WTC11 (cell line): ENCODE results near the gene PCGF1. TPM values are rescaled to one million over a fixed set of nuclear protein-coding genes. Genes with fewer than 3 reads are reported as not detected.
A peak's percentile ranks its signal among the peaks of the same experiment; 100 is the strongest.

Source experiments
- ATAC-seq: fragments of 200-7000 bp; cut with Tn5 transposase; 2 replicates; pipeline ENCODE4 v1.10.0; 2021; ENCODE audit warnings: mild to moderate bottlenecking, moderate library complexity
- CTCF ChIA-PET: fragments of 300-600 bp; sonication (Branson Sonifier 250); formaldehyde crosslinking; loops from one replicate; lab custom pipeline; 2021; ENCODE audit warnings: antibody characterized with exemption; lab: Charles Lee
- POLR2A ChIA-PET: fragments of 350-600 bp; sonication (Branson Sonifier 250); formaldehyde crosslinking; loops from one replicate; lab custom pipeline; 2021; ENCODE audit warnings: antibody characterized with exemption; lab: Charles Lee
- DNase-seq: peaks from one replicate; pipeline ENCODE4 v3.0.0; 2021; ENCODE audit warnings: low spot score
- H3K27ac Mint-ChIP-seq: 2 replicates; pipeline ENCODE4 v1.8.0; 2021; ENCODE audit warnings: mixed read lengths
- H3K27me3 Mint-ChIP-seq: 2 replicates; pipeline ENCODE4 v1.8.0; 2021; ENCODE audit warnings: low read depth, mild to moderate bottlenecking, moderate library complexity, mixed read lengths
- H3K36me3 Mint-ChIP-seq: 2 replicates; pipeline ENCODE4 v1.8.0; 2021; ENCODE audit warnings: mixed read lengths
- H3K4me1 Mint-ChIP-seq: 2 replicates; pipeline ENCODE4 v1.8.0; 2022; ENCODE audit warnings: mixed read lengths
- H3K4me3 Mint-ChIP-seq: 2 replicates; pipeline ENCODE4 v1.8.0; 2021; ENCODE audit warnings: mild to moderate bottlenecking, moderate library complexity, mixed read lengths
- H3K9me3 Mint-ChIP-seq: 2 replicates; pipeline ENCODE4 v1.8.0; 2021; ENCODE audit warnings: mixed read lengths
- ATF1 ChIP-seq: sonication (generic); formaldehyde crosslinking; IDR thresholded peaks from 2 replicates; pipeline ENCODE4 v1.8.1; 2023; ENCODE audit warnings: mild to moderate bottlenecking, moderate library complexity, missing genetic modification reagents
- CREB1 ChIP-seq: sonication (generic); formaldehyde crosslinking; IDR thresholded peaks from 2 replicates; pipeline ENCODE4 v1.8.0; 2023; ENCODE audit warnings: mild to moderate bottlenecking, missing genetic modification reagents
- CREM ChIP-seq: sonication (generic); formaldehyde crosslinking; IDR thresholded peaks from 2 replicates; pipeline ENCODE4 v1.8.1; 2022; ENCODE audit warnings: mild to moderate bottlenecking, missing genetic modification reagents, moderate library complexity
- ELF4 ChIP-seq: sonication (generic); formaldehyde crosslinking; IDR thresholded peaks from 2 replicates; pipeline ENCODE4 v1.8.1; 2022; ENCODE audit warnings: low read depth, mild to moderate bottlenecking, moderate library complexity, missing genetic modification reagents
- ESRRA ChIP-seq: sonication (generic); formaldehyde crosslinking; IDR thresholded peaks from 2 replicates; pipeline ENCODE4 v1.8.1; 2022; ENCODE audit warnings: mild to moderate bottlenecking, missing genetic modification reagents, borderline replicate concordance
- GABPB1 ChIP-seq: sonication (generic); formaldehyde crosslinking; IDR thresholded peaks from 2 replicates; pipeline ENCODE4 v1.8.1; 2023; ENCODE audit warnings: mild to moderate bottlenecking, missing genetic modification reagents
- JAZF1 ChIP-seq: fragments of 250-450 bp; sonication (Bioruptor Pico); IDR thresholded peaks from 2 replicates; pipeline ENCODE4 v1.9.0; 2021; ENCODE audit warnings: moderate library complexity, mild to moderate bottlenecking, inconsistent platforms
- JUN ChIP-seq: sonication (generic); formaldehyde crosslinking; IDR thresholded peaks from 2 replicates; pipeline ENCODE4 v1.8.0; 2023; ENCODE audit warnings: mild to moderate bottlenecking, missing genetic modification reagents
- NFATC4 ChIP-seq: fragments of 250-450 bp; sonication (Bioruptor Pico); IDR thresholded peaks from 2 replicates; pipeline ENCODE4 v1.9.0; 2021; ENCODE audit warnings: mild to moderate bottlenecking
- NR1H2 ChIP-seq: sonication (generic); formaldehyde crosslinking; IDR thresholded peaks from 2 replicates; pipeline ENCODE4 v1.9.0; 2021; ENCODE audit warnings: mild to moderate bottlenecking, moderate library complexity, missing genetic modification reagents
- NR2C2 ChIP-seq: sonication (generic); formaldehyde crosslinking; IDR thresholded peaks from 2 replicates; pipeline ENCODE4 v1.8.0; 2022; ENCODE audit warnings: mild to moderate bottlenecking, missing genetic modification reagents
- NR3C1 ChIP-seq: sonication (generic); formaldehyde crosslinking; conservative IDR thresholded peaks from 2 replicates; pipeline ENCODE4 v1.8.1; 2023; ENCODE audit warnings: low read depth, mild to moderate bottlenecking, missing genetic modification reagents
- RELA ChIP-seq: sonication (generic); formaldehyde crosslinking; IDR thresholded peaks from 2 replicates; pipeline ENCODE4 v1.8.1; 2022; ENCODE audit warnings: missing genetic modification reagents, mild to moderate bottlenecking, borderline replicate concordance
- SP1 ChIP-seq: sonication (generic); formaldehyde crosslinking; conservative IDR thresholded peaks from 2 replicates; pipeline ENCODE4 v1.8.1; 2022; ENCODE audit warnings: missing genetic modification reagents
- TEAD4 ChIP-seq: sonication (generic); formaldehyde crosslinking; IDR thresholded peaks from 2 replicates; pipeline ENCODE4 v1.8.0; 2022; ENCODE audit warnings: mild to moderate bottlenecking, missing genetic modification reagents
- TP53 ChIP-seq: sonication (generic); formaldehyde crosslinking; IDR thresholded peaks from 2 replicates; pipeline ENCODE4 v1.8.1; 2023; ENCODE audit warnings: mild to moderate bottlenecking, missing genetic modification reagents
- ZNF219 ChIP-seq: sonication (generic); formaldehyde crosslinking; IDR thresholded peaks from 2 replicates; pipeline ENCODE4 v1.8.0; 2023; ENCODE audit warnings: missing genetic modification reagents, mild to moderate bottlenecking, borderline replicate concordance
- ZNF416 ChIP-seq: fragments of 250-450 bp; sonication (Bioruptor Pico); IDR thresholded peaks from 2 replicates; pipeline ENCODE4 v1.9.0; 2021; ENCODE audit warnings: mild to moderate bottlenecking, inconsistent platforms
- total RNA-seq: library from RNA; stranded (reverse); gene quantifications from 3 replicates; pipeline ENCODE4 v1.2.3, GENCODE V29; 2021
- TF ChIP-seq, protein P1 (sequence below): fragments of 250-450 bp; sonication (Bioruptor Pico); conservative IDR thresholded peaks from 2 replicates; pipeline ENCODE4 v1.9.0; 2021; ENCODE audit warnings: mild to moderate bottlenecking
- TF ChIP-seq, protein P2 (sequence below): sonication (generic); formaldehyde crosslinking; IDR thresholded peaks from 2 replicates; pipeline ENCODE4 v1.8.1; 2023; ENCODE audit warnings: mild to moderate bottlenecking, moderate library complexity, missing genetic modification reagents
- TF ChIP-seq, protein P3 (sequence below): sonication (generic); formaldehyde crosslinking; IDR thresholded peaks from 2 replicates; pipeline ENCODE4 v1.8.1; 2022; ENCODE audit warnings: mild to moderate bottlenecking, moderate library complexity, missing genetic modification reagents

The PCGF1 gene
- total RNA-seq, 1 experiment from 2014 or later: 15.7 TPM

- Mint-ChIP-seq H3K4me1 (peaks cover 18% of the 10 kb centered on the region), H3K27me3 (0 out of 2 replicates have a peak, but pooled peaks cover 3% of the 10 kb centered on the region), H3K9me3 (no peaks in the 10 kb centered on the region), H3K4me3 (no peak overlapping the region), H3K27ac (no peak overlapping the region), H3K36me3 (peaks cover 27% of the 10 kb centered on the region)
- no peak for TF ChIP-seq RELA (CRISPR knock-in tag)
- TF ChIP-seq, protein P1, sequence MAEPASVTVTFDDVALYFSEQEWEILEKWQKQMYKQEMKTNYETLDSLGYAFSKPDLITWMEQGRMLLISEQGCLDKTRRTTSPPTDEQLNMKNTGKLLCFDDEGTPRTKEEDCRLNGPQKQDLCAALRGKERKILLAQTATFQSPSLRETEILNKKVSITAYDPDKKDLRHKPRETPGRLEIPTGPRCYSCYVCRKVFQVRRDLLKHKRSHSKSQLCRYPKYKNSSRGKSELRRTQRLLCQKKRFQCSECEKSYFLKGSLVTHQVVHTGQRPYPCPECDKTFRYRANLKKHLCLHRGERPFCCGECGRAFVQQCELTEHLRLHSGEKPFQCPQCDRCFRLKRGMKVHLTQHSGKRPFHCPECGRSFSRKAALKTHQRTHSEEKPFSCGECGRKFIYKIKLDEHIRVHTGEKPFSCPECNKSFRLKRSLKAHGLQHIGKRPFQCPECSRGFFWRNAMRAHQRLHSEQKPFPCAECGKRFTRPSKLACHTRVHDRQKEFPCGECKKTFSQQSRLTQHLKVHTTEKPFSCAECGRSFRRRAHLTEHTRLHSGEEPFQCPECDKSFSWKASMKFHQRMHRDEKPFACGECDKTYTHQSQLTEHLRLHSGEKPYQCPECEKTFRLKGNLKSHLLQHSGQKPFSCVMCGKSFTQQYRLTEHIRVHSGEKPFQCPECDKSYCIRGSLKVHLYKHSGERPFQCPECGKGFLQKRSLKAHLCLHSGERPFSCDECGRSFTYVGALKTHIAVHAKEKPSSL: no peak
- TF ChIP-seq ZNF219 (CRISPR knock-in tag): no peak
- TF ChIP-seq ESRRA (CRISPR knock-in tag): no peak
- TF ChIP-seq TP53: no peak
- no peak for TF ChIP-seq JAZF1 (CRISPR knock-in tag)
- ChIA-PET CTCF (no interaction called here), POLR2A (no interaction called here)
- ATAC-seq (no peak), DNase-seq (no peak)
Measured at GRCh38 chr2:74532222-74532621, 24.7 kb upstream of the PCGF1 start.

DNA sequence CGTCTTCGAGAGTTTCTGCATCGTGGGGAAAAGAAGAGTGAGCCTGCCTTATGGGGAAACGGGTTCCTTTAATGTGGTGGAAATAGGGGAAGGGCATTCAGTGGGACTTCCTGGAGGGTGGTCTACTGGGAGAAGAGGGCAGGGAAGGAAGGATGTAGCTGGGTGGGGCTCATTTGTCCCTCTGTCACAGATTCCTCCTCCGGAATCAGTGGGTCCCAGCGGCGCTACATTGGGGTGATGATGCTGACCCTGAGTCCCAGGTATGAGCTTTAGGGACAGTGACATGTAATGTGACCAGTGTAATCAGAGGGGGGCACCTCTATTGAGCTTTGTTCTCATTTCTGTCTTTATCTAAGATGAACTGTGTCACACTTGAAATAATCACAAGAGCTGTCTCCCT is 24.2 kb upstream of the PCGF1 start:
- Mint-ChIP-seq H3K27me3 (no peaks in the 10 kb centered on the region), H3K4me1 (peaks cover 14% of the 10 kb centered on the region), H3K4me3 (no peak overlapping the region), H3K27ac (no peak overlapping the region), H3K36me3 (peaks cover 32% of the 10 kb centered on the region), H3K9me3 (no peaks in the 10 kb centered on the region)
- POLR2A ChIA-PET: interaction anchor here (0.7 kb wide), 1 partner anchor 65 kb away, joined by 3 read pairs; no protein-coding TSS in a partner anchor
- no peak for TF ChIP-seq ESRRA (CRISPR knock-in tag)
- CTCF ChIA-PET: interaction anchor here (1.3 kb wide), 1 partner anchor 41 kb away, joined by 4 read pairs; no protein-coding TSS in a partner anchor
- DNase-seq: no peak
- no peak for ATAC-seq

- no peaks in the 10 kb centered on the region for H3K27me3 Mint-ChIP-seq
- peak; percentile 30 for DNase-seq
- 0 out of 2 replicates have a peak, but pooled peaks cover 3% of the 10 kb centered on the region for H3K9me3 Mint-ChIP-seq
- CTCF ChIA-PET: interaction anchor here (0.7 to 2.2 kb wide), 7 partner anchors 14 to 196 kb away, joined by 3 to 9 read pairs (median 4); partner anchors contain the start of gene LOXL3
- TF ChIP-seq NR1H2 (CRISPR knock-in tag) (no peak), ATF1 (CRISPR knock-in tag) (0 out of 2 replicates have a peak, but pooled peaks have one; percentile 45), NR2C2 (no peak), JUN (no peak)
- H3K36me3 Mint-ChIP-seq: peaks cover 38% of the 10 kb centered on the region
- peak overlapping the region; percentile 99 for H3K4me3 Mint-ChIP-seq
- peak; percentile 6 for ATAC-seq
- peaks cover 14% of the 10 kb centered on the region for H3K4me1 Mint-ChIP-seq
- POLR2A ChIA-PET: interaction anchor here (0.7 to 1.4 kb wide), 5 partner anchors 26 to 73 kb away, joined by 3 to 7 read pairs (median 3); partner anchors contain the start of genes MRPL53 and WBP1
- H3K27ac Mint-ChIP-seq: no peak overlapping the region
Measured at GRCh38 chr2:74530239-74531187, 23.0 kb upstream of the PCGF1 start.

DNA sequence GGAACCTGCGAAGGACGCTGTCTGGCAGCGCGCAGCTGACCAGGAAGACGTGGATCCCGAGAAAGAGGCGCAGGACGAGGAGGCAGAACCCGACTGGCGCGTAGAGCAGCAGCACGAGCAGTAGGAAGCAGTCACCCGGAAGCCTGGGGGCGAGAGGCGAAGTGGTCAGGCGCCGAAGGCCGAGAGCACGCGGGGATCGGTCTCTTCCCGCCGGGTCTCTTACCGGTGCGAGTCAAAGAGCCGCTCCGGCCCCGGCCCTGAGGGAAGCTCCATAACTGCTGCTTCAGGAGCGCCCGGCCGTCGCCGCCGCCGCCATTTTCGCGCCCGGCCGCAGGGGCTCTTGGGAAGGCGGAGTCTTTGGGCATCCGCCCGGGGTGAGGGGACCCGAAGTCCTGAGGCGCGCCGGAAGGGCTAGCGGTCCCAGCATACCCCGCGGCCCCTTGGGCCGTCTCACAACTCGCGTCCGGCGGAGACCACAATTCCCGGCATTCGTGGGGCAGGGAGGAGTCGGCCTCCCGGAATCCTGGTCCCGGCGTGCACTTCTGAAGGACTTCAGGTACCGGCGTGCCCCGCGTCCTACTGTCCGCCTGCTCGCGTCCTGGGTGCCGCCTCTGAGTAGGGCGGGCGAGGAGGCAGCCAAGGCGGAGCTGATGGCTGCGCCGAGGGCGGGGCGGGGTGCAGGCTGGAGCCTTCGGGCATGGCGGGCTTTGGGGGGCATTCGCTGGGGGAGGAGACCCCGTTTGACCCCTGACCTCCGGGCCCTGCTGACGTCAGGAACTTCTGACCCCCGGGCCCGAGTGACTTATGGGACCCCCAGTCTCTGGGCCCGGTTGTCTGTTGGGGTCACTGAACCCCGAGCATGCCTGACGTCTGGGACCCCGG is 22.1 kb upstream of the PCGF1 start, which contains the start of the genes AUP1 and HTRA2:
Gene AUP1, minus strand, starts transcription at position 350 of the 882 bp plus-strand sequence. Its CDS starts 77 bp downstream, at position 273.
Gene HTRA2, plus strand, starts transcription at position 577 of the 882 bp plus-strand sequence. Its CDS starts 74 bp downstream, at position 651.
- ATAC-seq (peak; percentile 93), DNase-seq (peak; percentile 99)
- CTCF ChIA-PET: interaction anchor here (0.7 to 2.2 kb wide), 10 partner anchors 13 to 195 kb away, joined by 3 to 9 read pairs (median 4); partner anchors contain the start of genes CCDC142, LOXL3, PCGF1 and TTC31
- Mint-ChIP-seq H3K27me3 (no peaks in the 10 kb centered on the region), H3K4me1 (peaks cover 14% of the 10 kb centered on the region), H3K27ac (peak within 1 kb of the TSS; percentile 93), H3K9me3 (0 out of 2 replicates have a peak, but pooled peaks cover 3% of the 10 kb centered on the region), H3K36me3 (peaks cover 38% of the 10 kb centered on the region), H3K4me3 (peak within 1 kb of the TSS; percentile 99)
- POLR2A ChIA-PET: interaction anchor here (0.8 to 1.4 kb wide), 4 partner anchors 24 to 72 kb away, joined by 3 to 7 read pairs (median 3); partner anchors contain the start of genes LOXL3, MRPL53 and WBP1
- no peak for TF ChIP-seq NFATC4
- TF ChIP-seq ESRRA (CRISPR knock-in tag): peak; percentile 53; the same call in 1 of the 2 replicates
- TF ChIP-seq TEAD4 (CRISPR knock-in tag): 0 out of 2 replicates have a peak, but pooled peaks have one; percentile 67
- peak; percentile 95 for TF ChIP-seq SP1 (CRISPR knock-in tag)
- TF ChIP-seq, protein P2, sequence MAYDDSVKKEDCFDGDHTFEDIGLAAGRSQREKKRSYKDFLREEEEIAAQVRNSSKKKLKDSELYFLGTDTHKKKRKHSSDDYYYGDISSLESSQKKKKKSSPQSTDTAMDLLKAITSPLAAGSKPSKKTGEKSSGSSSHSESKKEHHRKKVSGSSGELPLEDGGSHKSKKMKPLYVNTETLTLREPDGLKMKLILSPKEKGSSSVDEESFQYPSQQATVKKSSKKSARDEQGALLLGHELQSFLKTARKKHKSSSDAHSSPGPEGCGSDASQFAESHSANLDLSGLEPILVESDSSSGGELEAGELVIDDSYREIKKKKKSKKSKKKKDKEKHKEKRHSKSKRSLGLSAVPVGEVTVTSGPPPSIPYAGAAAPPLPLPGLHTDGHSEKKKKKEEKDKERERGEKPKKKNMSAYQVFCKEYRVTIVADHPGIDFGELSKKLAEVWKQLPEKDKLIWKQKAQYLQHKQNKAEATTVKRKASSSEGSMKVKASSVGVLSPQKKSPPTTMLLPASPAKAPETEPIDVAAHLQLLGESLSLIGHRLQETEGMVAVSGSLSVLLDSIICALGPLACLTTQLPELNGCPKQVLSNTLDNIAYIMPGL (CRISPR knock-in tag): peak; percentile 91; the same call in 1 of the 2 replicates
- peak; percentile 79 for TF ChIP-seq CREM (CRISPR knock-in tag)
- TF ChIP-seq GABPB1 (CRISPR knock-in tag): peak; percentile 73
- TF ChIP-seq, protein P3, sequence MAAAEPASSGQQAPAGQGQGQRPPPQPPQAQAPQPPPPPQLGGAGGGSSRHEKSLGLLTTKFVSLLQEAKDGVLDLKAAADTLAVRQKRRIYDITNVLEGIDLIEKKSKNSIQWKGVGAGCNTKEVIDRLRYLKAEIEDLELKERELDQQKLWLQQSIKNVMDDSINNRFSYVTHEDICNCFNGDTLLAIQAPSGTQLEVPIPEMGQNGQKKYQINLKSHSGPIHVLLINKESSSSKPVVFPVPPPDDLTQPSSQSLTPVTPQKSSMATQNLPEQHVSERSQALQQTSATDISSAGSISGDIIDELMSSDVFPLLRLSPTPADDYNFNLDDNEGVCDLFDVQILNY (CRISPR knock-in tag): peak; percentile 71; the same call in 1 of the 2 replicates
- 0 out of 2 replicates have a peak, but pooled peaks have one; percentile 67 for TF ChIP-seq ELF4
- peak; percentile 81; the same call in 1 of the 2 replicates for TF ChIP-seq ZNF416 (CRISPR knock-in tag)
- TF ChIP-seq TP53: peak; percentile 66
- no peak for TF ChIP-seq CREB1 (CRISPR knock-in tag)
- no peak for TF ChIP-seq NR3C1
